ENCODE measurements around the gene GRIN1.

The GRIN1 gene

DNA sequence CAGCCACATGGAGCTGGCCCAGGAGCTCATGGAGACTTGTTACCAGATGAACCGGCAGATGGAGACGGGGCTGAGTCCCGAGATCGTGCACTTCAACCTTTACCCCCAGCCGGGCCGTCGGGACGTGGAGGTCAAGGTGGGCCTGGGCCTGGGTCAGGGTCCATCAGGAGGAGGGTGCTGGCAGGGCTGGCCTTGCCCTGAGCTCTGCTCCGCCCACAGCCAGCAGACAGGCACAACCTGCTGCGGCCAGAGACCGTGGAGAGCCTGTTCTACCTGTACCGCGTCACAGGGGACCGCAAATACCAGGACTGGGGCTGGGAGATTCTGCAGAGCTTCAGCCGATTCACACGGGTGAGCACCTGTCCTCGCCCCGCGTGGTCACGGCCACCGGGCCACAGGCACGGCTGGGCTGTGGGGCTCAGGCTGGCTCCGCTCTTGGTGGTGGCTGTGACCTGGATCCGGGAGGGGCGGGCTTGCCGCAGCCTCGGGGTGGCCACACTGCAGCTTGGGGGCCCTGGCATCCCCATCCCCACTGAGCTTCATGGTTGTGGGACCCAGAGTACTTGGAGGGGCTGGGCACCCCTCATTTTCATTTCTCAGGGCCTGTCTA, 31.5 kb upstream of the GRIN1 start:
- no peak for DNase-seq (ENCODE audit: low spot score)
- H4K91ac ChIP-seq (ENCODE audit: low read depth, low read length, poor library complexity), result no peak overlapping the region
- peaks cover 47 to 69% of the 10 kb centered on the region in 2 donors for H3K36me3 ChIP-seq (replicated peaks in 1 of 2; ENCODE audit: control insufficient read depth in 2 of 2, insufficient read depth in 2 of 2, low read length in 2 of 2)
- H3K4me1 ChIP-seq (ENCODE audit: control insufficient read depth in 2 of 2, insufficient read depth in 1 of 2, low read depth in 1 of 2, low read length in 2 of 2), result peaks cover 0 to 2% of the 10 kb centered on the region in 2 donors
- H2BK5ac ChIP-seq (ENCODE audit: low read length), result peak overlapping the region; percentile 19
- H3K4ac ChIP-seq (ENCODE audit: low read length), result no peak overlapping the region
- H2BK15ac ChIP-seq (ENCODE audit: low read length), result no peak overlapping the region
- peaks cover 8 to 15% of the 10 kb centered on the region in 2 donors for H3K9me3 ChIP-seq (replicated peaks in 1 of 2; ENCODE audit: control insufficient read depth in 2 of 2, insufficient read depth in 1 of 2, low read depth in 1 of 2, low read length in 2 of 2)
- H3K4me2 ChIP-seq (ENCODE audit: insufficient read depth, low read length, poor library complexity, severe bottlenecking), result no peak overlapping the region
- no peak overlapping the region for H3K4me3 ChIP-seq (ENCODE audit: low read length in 2 of 2)
- H3K9ac ChIP-seq (ENCODE audit: low read depth, low read length, poor library complexity), result peak overlapping the region; percentile 55
- no peak overlapping the region for H3K18ac ChIP-seq (ENCODE audit: low read length)
- H3K14ac ChIP-seq (ENCODE audit: low read length), result no peak overlapping the region
- no peak overlapping the region for H3K23ac ChIP-seq (ENCODE audit: low read depth, low read length, poor library complexity)
- H2AK5ac ChIP-seq (ENCODE audit: low read depth, low read length), result no peak overlapping the region
- no peak overlapping the region for H3K27ac ChIP-seq (replicated peaks; ENCODE audit: low read length)
- no peak overlapping the region for H2AFZ ChIP-seq (ENCODE audit: low read length)
- no peak overlapping the region for H2BK120ac ChIP-seq (ENCODE audit: low read depth, low read length)
- WGBS, 2 donors (ENCODE audit: extremely low coverage in 2 of 2, insufficient read length in 2 of 2, insufficient replicate concordance in 1 of 2), result no CpG with 5 or more reads among the region's 27 CpGs
- H3K79me1 ChIP-seq (ENCODE audit: low read depth, low read length), result peaks cover 5% of the 10 kb centered on the region
- no peak overlapping the region for H2BK12ac ChIP-seq (ENCODE audit: low read length)
- H3K27me3 ChIP-seq (ENCODE audit: control insufficient read depth in 3 of 3, insufficient read depth in 3 of 3, low read depth in 1 of 3, low read length in 3 of 3), result no peaks in the 10 kb centered on the region
- H4K8ac ChIP-seq (ENCODE audit: low read depth, low read length), result no peak overlapping the region

DNA sequence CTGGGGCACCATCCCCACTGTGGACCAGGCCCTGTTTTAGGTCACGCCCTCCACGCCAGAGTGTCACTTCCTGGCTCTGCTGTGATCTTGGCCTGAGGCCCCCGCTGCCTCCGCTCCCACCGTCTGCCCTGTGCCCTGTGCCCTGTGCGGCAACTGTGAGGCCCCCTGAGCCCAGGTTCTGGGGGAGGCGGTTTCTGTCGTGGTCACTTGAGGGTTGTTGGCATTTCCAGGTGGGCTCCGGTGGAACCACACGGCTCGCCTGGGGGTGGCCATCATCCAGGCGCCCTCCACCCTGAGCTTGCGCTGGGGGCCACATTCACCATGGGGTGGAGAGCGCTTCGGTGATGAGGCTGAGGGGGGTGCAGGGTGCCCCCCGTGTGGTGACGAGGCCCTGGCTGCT, 31.0 kb upstream of the GRIN1 start:
- Histone ChIP-seq H3K4ac (ENCODE audit: low read length) (no peak overlapping the region), H3K36me3 (replicated peaks in 1 of 2; ENCODE audit: control insufficient read depth in 2 of 2, insufficient read depth in 2 of 2, low read length in 2 of 2) (peaks cover 41 to 63% of the 10 kb centered on the region in 2 donors), H3K18ac (ENCODE audit: low read length) (no peak overlapping the region)

GRCh38 chr9:137108608-137109249, 30.2 kb upstream of the GRIN1 start:
- WGBS, 2 donors (ENCODE audit: extremely low coverage in 2 of 2, insufficient read length in 2 of 2, insufficient replicate concordance in 1 of 2), result no CpG with 5 or more reads among the region's 29 CpGs
- Histone ChIP-seq H2BK120ac (ENCODE audit: low read depth, low read length) (no peak overlapping the region), H2BK12ac (ENCODE audit: low read length) (no peak overlapping the region), H3K36me3 (replicated peaks in 1 of 2; ENCODE audit: control insufficient read depth in 2 of 2, insufficient read depth in 2 of 2, low read length in 2 of 2) (peaks cover 34 to 56% of the 10 kb centered on the region in 2 donors), H3K23ac (ENCODE audit: low read depth, low read length, poor library complexity) (no peak overlapping the region), H3K4me3 (ENCODE audit: low read length in 2 of 2) (no peak overlapping the region), H4K8ac (ENCODE audit: low read depth, low read length) (no peak overlapping the region), H3K18ac (ENCODE audit: low read length) (no peak overlapping the region), H2BK5ac (ENCODE audit: low read length) (no peak overlapping the region), H3K27ac (replicated peaks; ENCODE audit: low read length) (no peak overlapping the region), H3K4ac (ENCODE audit: low read length) (no peak overlapping the region), H3K9me3 (replicated peaks in 1 of 2; ENCODE audit: control insufficient read depth in 2 of 2, insufficient read depth in 1 of 2, low read depth in 1 of 2, low read length in 2 of 2) (peaks cover 2% of the 10 kb centered on the region in 2 donors), H2AFZ (ENCODE audit: low read length) (no peak overlapping the region), H3K79me1 (ENCODE audit: low read depth, low read length) (no peaks in the 10 kb centered on the region), H3K27me3 (ENCODE audit: control insufficient read depth in 3 of 3, insufficient read depth in 3 of 3, low read depth in 1 of 3, low read length in 3 of 3) (peaks cover 0 to 12% (median 2%) of the 10 kb centered on the region in 3 experiments), H3K4me2 (ENCODE audit: insufficient read depth, low read length, poor library complexity, severe bottlenecking) (no peak overlapping the region), H3K4me1 (ENCODE audit: control insufficient read depth in 2 of 2, insufficient read depth in 1 of 2, low read depth in 1 of 2, low read length in 2 of 2) (peaks cover 0 to 2% of the 10 kb centered on the region in 2 donors), H4K91ac (ENCODE audit: low read depth, low read length, poor library complexity) (no peak overlapping the region), H2BK15ac (ENCODE audit: low read length) (no peak overlapping the region), H3K9ac (ENCODE audit: low read depth, low read length, poor library complexity) (no peak overlapping the region), H2AK5ac (ENCODE audit: low read depth, low read length) (no peak overlapping the region), H3K14ac (ENCODE audit: low read length) (no peak overlapping the region)
- DNase-seq (ENCODE audit: low spot score), result no peak

More for the DNA sequence above, 31.0 kb upstream of the GRIN1 start:
- no peak overlapping the region for H3K14ac ChIP-seq (ENCODE audit: low read length)
- H2BK12ac ChIP-seq (ENCODE audit: low read length), result no peak overlapping the region
- H2BK5ac ChIP-seq (ENCODE audit: low read length), result peak overlapping the region; percentile 19
- no peak overlapping the region for H2AFZ ChIP-seq (ENCODE audit: low read length)
- no peak overlapping the region for H4K91ac ChIP-seq (ENCODE audit: low read depth, low read length, poor library complexity)
- no peak overlapping the region for H3K4me3 ChIP-seq (ENCODE audit: low read length in 2 of 2)
- H3K79me1 ChIP-seq (ENCODE audit: low read depth, low read length), result peaks cover 2% of the 10 kb centered on the region
- H3K27ac ChIP-seq (replicated peaks; ENCODE audit: low read length), result no peak overlapping the region
- no peak overlapping the region for H2BK120ac ChIP-seq (ENCODE audit: low read depth, low read length)
- no peak overlapping the region for H3K9ac ChIP-seq (ENCODE audit: low read depth, low read length, poor library complexity)
- peaks cover 0 to 2% of the 10 kb centered on the region in 2 donors for H3K4me1 ChIP-seq (ENCODE audit: control insufficient read depth in 2 of 2, insufficient read depth in 1 of 2, low read depth in 1 of 2, low read length in 2 of 2)
- WGBS, 2 donors (ENCODE audit: extremely low coverage in 2 of 2, insufficient read length in 2 of 2, insufficient replicate concordance in 1 of 2), result no CpG with 5 or more reads among the region's 17 CpGs
- H3K4me2 ChIP-seq (ENCODE audit: insufficient read depth, low read length, poor library complexity, severe bottlenecking), result no peak overlapping the region
- peaks cover 6 to 9% of the 10 kb centered on the region in 2 donors for H3K9me3 ChIP-seq (replicated peaks in 1 of 2; ENCODE audit: control insufficient read depth in 2 of 2, insufficient read depth in 1 of 2, low read depth in 1 of 2, low read length in 2 of 2)
- DNase-seq (ENCODE audit: low spot score), result no peak
- peaks cover 0 to 4% (median 0%) of the 10 kb centered on the region in 3 experiments for H3K27me3 ChIP-seq (ENCODE audit: control insufficient read depth in 3 of 3, insufficient read depth in 3 of 3, low read depth in 1 of 3, low read length in 3 of 3)
- H3K23ac ChIP-seq (ENCODE audit: low read depth, low read length, poor library complexity), result no peak overlapping the region
- H2BK15ac ChIP-seq (ENCODE audit: low read length), result no peak overlapping the region
- peak overlapping the region; percentile 92 for H4K8ac ChIP-seq (ENCODE audit: low read depth, low read length)
- H2AK5ac ChIP-seq (ENCODE audit: low read depth, low read length), result no peak overlapping the region

All from neuronal stem cell (in vitro differentiated cells).